GM18520 (cell line): Measurements from ENCODE around the gene TMEM236.
A peak's percentile ranks its signal among the peaks of the same experiment; 100 is the strongest.

ENCODE experiments used
- ATAC-seq: cut with Tn5 transposase; IDR thresholded peaks from one replicate; pipeline ENCODE4 v1.9.1; 2021; ENCODE audit not compliant: unreplicated experiment

TMEM236 gene

DNA sequence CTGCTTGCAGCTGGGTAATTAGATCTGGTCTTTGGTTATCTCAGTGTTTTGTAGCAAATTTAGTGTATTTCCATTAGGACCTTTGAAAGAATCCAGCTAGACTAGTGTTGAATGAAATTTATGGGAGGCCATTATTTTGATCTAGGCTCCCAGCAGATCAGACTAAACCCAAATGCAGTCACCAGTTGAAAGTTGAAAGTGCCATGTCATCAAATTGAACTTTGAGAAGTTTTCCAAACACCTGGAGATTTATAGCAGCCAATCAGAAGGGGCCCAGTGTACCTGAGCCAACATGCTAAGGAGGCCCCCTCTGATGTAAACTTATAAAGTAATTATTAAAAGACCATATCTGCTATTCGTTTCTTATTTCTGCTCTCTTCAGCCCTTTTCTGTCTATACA lies 11.3 kb upstream of the TMEM236 start:
- no peak for ATAC-seq

DNA sequence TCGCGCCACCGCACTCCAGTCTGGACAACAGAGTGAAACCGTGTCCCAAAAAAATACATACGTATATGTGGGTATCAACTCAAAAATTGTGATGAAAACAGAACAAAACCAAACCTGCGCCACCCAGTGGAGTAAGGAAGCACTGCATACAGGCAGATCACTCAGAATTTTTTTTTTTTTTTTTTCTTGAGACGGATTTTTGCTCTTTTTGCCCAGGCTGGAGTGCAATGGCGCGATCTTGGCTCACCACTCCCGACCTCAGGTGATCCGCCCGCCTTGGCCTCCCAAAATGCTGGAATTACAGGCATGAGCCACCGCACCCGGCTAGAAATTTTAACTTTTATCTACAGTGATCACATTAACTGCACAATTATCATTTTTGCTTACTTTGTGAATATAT lies 9.1 kb upstream of the TMEM236 start:
- ATAC-seq: no peak

DNA sequence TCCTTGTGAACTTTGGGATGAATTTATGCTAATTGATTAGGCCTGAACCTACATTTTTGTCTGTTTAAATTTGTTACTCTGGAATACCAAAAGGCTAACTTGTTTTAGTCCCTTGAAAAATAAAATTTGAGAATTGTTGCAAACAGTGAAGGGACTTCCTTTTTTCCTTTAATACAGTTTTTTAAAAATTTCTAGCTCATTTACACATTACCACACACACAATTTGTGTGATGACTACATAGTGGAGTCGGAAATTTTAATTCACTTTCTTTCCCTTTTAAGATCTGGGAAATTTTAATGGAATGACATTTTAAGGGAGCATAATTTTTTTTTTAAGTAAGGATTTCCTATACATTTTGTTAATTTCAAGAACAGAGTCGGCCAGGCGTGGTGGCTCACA lies 8.6 kb upstream of the TMEM236 start:
- no peak for ATAC-seq

DNA sequence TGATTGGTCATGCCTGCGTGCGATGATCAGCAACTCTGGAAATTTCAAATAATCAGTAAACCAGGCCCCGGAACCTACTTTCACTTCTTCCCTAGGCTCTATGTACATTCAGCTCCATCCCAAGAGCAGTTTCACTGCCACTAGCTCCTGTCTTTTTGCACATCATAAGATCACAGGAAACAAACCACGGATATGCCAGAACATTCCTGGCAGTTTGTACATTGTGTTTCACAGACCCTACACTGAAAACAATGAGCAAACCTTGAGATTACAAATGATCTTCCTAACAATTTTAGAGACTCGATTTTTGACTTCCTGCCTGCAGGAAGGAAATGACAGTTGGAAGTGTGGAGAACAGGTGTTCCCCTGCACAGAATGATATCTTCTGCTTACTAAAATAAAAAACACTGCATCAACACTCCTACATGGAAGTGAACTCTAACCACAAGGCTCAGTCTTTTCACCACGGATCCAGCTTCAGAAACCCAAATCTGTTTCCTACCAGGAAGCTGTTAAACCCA lies 7.6 kb upstream of the TMEM236 start:
- ATAC-seq: no peak

DNA sequence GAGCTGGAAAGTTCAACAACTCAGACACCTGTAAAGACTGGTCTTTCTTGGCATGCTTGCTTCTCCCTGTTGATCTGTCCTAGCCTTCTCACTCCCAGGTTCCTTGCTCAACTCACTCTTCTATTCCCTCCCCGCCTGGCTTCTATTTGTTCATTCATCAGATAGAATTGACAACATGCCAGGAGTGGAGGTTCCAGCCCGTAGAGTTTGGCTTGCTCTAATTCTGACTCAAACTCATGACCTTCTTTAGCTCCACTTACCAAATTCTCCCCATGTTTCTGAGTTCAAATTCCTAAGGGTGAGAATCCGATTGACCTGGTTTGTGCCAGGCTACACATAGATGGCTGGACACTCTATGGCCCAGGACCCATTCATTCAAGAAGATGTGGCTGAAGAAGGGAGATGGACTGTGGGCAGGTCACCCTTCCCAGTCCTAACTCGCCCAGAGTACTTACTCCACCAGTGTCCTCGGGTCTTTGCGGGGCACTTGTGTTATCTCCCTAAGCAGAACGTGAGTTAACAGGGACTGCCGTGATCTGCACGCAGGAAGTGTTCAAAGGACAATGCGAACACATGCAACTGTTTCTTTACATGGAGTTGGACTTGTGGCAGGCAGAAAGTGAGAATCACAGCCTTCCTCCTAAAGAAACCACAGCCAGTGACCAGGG lies 4.0 kb upstream of the TMEM236 start:
- no peak for ATAC-seq

DNA sequence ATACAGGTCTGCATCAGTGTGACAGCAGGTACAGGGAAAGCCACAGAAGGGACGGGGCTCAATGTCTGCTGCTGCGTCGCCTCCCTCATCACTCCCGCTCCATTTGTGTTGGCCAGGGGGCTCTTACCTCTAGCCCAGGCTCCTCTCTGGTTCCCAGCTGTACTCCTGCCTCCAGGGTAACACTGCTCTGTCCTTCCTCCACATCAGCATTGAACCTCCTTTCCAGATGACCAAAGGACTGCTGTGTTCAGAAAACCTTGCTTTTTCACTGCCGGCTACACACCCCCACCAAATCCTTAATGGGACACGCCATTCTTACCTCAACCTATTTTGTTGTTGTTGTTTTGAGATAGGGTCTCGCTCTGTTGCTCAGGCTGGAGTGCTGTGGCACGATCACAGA lies 2.1 kb upstream of the TMEM236 start:
- ATAC-seq: no peak

DNA sequence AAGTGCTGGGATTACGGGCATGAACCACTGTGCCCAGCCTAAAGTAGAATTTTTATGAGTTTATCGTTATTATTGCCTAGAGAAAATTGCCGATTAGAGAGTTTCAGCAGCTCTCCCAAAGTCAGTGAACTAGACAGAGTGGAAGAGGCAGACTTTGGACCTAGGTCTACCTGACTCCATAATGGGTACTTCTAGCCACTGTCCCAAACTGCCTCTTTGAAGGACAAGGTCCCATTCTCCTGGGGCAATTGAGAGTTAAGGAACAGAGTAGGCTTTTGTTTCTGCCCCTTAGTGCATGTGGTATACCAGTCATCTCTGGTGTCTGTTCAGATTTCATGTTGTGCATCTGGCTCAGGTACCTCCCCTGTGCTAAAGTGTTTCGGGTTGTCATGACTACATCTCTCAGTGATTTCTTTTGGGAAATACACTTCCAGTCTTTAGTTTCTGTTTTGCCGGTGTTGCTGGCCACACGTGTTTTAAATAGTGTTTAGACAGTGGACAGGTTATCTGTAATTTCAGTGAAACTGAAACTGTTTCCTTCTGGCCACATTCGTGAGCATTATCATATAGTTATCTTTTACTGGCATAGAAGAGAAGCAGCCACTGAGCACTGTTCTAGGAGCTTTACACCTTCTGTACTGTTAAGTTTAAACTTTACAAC lies 4.7 kb downstream of the TMEM236 start:
- peak; percentile 90 for ATAC-seq

DNA sequence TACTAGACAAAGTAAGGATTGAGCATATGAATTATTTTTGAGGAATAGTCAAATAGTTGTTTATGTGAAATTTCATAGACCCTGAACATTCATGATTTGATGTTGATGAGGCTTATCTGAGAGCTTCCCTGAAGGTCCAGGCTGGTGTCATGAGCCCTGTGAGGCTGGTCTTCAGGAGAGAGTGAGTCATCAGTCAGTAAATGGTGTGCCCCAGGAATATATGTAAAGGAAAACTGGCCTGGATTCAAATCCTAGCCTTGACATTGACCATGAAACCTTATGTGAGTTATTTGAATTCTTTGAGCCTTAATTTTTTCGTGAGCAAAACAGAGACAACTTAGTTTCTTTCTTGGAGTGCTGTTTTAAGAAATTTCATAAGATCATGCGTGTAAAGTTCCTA lies 6.2 kb downstream of the TMEM236 start:
- no peak for ATAC-seq

DNA sequence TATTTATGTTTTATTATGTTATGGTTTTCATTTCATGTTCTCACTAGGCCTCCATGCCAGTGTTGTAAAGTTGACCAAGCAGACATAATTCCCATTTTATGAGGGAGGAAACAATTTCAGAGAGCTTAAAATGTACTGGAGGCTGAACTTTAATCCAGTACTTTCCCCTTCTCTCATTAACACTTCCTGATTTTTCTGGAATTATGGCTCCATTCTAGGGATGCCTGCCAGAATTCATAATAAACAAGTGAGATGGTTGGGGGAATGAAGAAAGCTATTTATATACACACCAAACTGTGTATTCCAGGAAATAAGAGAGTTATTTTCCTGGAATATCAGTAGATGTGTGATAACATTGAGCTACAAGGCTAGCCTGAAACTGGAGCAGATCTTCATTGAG lies 6.9 kb downstream of the TMEM236 start:
- ATAC-seq: no peak

DNA sequence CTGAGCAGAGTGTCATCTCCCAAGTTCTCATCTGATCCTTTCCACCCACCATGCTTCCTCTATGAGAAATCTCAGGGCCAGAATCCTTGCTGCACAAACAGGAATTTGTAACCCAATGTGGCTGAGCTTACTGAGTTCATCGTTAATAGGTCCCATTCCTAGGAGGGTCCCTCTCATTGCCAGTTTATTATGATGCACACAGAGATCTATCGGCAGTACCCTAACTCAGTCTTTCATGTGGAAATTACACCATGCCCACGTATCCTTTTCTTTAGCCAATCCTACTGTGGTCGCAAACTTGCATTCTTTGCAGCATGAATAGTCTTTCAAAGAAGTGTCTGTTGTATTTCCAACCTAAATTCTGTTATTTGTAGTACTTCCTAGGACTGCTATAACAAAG lies 12.1 kb downstream of the TMEM236 start:
- no peak for ATAC-seq

DNA sequence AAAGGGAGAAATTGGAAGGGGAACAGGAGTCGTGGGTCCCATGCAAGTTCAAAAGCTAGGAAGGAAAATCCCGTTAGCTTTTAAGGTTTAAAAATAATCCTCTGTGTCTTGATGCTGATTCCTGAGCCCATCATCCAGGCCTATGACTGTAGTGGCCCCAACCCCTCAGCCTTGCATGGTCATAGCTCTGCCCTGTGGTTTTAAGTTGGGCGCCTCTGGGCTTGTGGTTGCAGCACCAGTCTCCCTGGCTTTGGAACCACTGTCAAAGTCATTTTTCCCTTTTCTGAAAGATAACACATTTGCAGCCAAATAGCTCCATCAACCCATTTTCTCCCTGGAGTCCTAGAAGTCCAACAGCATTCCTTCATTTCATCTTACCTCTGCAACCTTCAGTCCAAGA lies 13.6 kb downstream of the TMEM236 start:
- no peak for ATAC-seq

DNA sequence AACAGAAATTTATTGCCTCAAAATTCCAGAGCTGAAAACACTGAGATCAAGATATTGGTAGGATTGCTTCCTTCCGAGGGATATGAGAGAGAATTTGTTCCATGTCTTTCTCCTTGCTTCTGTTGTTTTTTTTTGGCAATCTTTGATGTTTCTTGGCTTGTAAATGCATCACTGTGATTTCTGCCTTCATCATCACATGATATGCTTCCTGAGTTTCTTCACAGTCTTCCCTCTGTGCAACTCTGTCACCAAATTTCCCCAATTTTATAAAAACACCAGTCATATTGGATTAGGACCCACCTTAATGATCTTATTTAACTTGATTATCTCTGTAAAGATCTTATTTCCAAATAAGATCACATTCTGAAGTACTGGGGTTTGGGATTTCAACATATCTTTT lies 14.7 kb downstream of the TMEM236 start:
- no peak for ATAC-seq

DNA sequence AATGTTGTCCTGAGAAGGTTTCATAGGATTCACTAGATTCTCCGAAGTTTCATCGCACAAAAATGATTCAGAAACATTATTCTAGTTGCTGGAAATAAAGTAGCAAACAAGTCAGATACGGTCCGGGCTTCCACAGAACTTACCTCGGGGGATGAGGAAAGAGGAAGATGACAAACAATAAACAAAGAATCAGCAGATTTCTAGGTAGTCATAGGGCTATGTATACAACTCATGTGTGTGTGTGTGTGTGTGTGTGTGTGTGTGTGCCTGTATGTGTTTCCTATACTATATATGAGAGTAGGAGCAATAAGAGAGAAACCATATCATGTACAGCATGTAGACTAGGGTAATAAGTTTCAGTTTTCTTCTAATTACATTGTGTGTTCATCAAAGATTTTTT lies 16.5 kb downstream of the TMEM236 start:
- ATAC-seq: no peak

DNA sequence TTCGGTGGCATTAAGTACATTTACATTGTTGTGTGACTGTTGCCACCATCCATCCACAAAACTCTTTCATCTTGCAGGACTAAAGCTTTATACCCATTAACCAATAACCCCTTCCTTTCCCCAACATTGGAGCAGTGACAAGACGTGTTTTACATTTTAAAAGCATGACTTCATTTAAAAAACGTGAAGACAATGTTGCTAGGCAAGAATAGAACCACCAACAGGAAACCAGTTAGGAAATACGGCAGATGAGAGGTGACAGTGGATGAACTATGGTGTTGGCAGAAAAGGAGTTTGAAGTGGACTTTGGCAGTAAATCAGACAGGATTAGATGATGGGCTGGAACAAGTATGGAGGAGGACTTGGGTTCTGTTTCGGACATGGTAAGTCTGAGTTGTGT lies 17.0 kb downstream of the TMEM236 start:
- no peak for ATAC-seq

DNA sequence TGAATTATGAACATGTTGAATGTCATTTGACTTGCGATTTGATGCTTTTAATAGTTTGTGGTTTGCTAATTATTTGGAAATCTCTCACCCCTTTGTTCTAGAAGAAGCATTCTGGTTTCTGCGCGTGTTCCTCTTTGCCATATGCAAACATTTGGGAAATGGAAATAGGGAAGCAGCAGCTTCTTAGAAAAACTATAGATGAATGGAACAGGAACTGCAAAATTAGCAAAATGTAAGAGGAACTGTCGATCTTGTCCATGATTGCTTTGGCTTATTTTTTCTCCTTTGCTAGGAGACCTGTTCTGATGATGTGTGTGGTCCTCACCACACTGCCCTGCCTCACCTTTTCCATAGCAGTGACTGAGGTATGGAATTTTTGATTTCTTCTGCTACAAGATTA lies 19.0 kb downstream of the TMEM236 start:
- ATAC-seq: no peak

DNA sequence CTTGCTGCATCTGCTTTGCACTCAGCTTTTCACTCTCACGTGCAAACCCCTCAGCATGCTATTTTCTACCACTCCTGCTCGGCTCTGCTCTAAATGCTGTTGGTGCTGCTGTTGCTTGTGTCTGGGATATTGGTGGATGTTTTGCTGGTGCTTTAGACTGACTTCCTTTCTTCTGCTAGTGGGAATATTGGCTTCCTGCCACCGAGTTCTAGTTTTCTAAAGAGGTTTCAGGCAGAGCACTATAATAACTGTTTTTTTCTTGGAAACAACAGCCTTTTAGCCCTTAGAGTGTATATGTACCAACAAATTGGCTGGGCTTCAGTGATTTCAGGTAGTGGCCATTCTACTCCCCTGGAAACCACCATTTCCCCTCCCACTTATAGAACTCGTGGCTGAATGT lies 27.8 kb downstream of the TMEM236 start:
- ATAC-seq: no peak

DNA sequence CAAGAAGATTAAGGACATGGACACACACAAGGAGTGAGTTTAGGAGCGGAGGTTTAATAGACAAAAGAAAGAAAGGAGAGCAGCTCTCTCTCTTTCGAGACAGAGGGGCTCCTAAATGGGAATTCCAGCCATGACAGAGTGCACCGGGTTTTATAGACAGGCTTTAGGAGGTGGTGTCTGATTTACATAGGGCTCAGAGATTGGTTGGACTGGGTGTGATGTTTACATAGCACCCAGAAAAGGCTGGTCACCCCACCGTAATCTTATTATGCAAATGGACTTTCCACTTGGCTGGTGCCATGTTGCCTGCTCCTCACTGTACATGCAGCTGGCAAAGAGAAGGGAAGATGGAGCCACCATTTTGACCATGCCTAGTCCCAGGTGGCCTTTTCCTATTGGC lies 28.7 kb downstream of the TMEM236 start:
- ATAC-seq: no peak

DNA sequence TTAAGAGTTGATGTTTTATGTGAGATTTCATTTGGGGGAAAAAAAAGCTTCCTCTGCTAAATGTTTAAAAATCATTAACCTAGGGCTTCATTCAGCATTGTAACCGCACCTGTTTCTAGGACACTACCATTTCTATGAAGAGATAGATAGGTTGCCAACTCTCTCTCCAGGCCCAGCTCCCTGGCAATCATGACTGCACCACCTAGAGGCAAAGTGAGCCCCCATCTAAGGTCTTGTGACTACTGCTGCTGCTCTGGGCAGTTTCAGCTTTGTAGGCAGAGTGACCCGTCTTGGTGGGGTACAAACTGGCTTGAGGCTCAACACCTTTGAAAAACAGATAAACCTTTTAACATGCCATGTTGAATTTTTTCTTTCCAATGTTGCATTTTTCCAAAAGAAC lies 29.9 kb downstream of the TMEM236 start:
- no peak for ATAC-seq

DNA sequence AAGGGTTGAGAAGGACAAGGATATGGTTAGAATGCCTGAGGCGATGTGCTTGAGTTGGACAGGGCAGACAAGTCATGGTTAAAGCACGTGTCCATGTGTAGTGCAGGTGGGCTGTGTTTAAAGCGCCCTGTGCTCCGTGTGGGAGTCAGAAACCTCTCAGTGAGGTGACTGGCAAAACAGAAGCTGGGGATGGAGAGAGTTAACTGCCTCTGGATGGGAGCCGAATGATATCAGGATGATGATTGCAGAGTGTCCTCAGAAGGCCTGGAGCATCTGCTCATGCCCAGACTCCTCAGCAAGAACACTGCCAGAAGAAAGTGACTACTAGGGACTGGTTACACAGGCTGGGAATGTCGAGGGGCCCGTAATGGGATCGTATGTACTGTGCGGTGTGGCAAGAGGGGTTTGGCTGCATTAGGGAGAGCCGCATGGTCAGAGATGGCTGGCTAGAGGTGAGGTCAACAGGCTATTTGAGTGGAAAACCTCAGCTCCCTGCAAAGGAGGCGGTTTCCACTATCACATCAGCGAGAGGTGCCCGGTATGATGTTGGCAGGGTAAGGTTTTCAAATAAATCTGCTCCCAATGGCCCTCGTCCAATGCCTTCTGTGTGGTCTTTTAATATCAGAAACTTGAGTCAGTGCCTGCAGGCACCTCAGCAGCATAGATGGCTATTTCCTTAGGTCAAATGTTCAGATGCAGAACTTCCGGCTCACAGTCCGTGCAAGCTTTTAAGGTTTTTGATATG lies 31.1 kb downstream of the TMEM236 start:
- ATAC-seq: no peak

DNA sequence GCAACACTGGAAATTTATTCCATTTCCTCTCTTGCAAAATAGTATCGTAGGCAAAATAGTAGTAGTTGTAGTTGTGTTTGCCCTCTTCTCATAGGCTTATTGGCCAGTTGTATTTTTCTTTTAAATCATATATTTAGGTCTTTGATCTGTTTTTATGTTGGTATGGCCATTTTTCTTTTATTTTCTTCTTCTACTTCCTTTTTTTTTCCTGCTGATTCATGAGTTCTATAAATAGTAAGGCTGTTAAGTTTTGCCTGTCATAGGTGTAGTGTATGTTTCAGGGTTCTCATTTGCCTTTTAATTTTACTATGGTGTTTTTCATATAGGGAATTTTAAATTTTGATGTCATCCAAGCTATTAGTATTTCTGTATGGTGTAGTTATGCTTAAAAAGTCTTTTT lies 31.8 kb downstream of the TMEM236 start:
- no peak for ATAC-seq

DNA sequence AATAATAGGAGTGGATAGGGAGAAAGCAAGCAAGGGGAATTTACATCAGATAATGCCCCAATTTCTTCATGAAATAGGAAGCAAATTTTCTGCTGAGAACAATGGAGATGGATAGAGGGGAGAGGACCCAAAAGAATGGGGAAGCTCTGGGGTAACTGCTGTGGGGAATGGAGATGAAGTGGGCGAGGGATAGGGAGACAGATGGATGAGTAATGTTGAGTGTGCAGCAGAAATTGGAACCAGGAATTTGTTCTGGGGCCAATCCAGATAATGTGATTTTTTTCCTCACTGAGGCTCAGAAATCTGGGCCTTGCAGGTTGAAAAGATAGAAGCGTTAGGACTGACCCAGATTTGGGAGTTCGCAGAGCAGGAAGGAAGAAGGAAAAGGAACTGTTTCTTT lies 32.7 kb downstream of the TMEM236 start:
- ATAC-seq: no peak

DNA sequence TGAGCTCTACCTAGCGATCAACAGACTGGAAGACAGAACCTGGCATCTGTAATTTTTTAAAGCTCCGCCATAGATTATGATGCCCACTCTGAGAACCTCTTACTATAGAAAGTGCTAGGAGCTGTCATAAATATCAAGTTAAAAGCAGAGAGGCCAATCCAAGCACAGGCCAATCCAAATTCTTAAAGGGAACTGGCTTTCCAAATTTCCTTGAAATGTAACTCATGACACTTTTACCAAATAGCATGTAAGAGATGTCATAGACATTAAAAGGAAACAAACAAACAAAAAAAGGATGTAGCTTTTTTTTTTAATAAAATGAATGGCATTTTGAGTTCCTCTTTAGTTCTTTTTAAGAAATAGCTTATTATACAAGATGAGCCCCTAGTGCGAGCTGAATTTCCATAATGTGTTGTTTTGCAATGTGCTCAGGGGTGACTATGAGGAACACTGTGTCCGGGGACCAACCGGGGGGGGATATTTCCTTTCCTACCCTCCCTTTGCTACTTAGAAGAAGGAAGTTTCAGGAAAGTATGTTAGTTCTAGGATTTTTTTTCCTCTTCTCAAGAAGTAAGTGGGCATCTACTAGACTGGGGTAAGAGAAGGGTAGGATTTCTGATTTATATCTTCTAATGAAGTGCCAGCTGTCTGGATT lies 33.4 kb downstream of the TMEM236 start:
- ATAC-seq: no peak
